C4-2B (cell line): ENCODE data around the gene MB.

ENCODE experiments used
- H3K27ac ChIP-seq: fragments of 450-650 bp; 2 replicates; pipeline ENCODE4 v1.5.1; 2017
- CTCF ChIP-seq: fragments of 450-650 bp; conservative IDR thresholded peaks from 2 replicates; pipeline ENCODE4 v1.5.1; 2017; ENCODE audit warnings: mild to moderate bottlenecking
- ZFX ChIP-seq: fragments of 450-650 bp; IDR thresholded peaks from 2 replicates; pipeline ENCODE4 v1.6.1; 2017

MB gene

DNA sequence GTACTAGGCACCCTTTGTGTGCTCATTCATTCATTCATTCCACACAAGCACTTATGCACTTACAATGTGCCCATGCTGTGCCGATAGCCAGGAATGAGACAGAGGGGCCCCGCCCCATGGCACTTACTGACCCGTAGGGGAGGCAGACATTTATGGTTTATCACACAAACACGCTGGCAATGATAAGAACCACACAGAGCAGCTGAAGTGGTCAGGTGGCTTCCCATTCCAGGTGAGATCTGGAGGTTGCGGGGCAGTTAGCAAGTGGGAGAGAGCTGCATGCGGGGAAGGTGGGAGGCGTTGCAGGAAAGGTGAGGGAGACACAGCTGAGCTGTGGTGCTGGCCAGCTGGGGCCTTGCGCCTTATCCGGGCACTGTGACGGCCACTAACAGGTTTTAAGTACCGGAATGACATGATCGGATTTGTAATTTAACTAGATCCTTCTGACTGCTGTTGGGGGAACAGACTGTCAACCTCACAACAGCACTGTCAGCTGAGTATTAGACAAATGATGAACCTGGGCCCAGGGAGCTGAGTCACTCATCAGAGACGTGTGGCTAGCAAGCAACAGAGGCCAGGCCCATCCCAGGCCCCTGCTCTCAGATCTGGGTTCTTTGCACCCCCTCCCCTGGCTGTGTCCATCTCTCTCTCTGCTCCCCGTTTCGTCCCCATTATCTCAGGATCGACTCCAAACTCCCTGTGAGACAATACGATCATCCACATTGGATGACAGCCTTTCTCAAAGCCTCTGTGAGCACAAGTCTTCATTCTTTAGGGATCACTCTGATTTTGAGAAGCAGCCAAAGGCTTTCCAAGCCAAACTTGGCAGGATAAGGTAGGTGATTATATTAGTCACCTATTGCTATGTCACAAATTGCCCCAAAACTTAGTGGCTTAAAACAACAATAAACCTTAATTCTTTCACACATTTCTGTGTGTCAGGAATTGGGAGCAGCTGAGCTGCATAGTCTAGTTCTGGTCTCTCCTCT is 48.1 kb downstream of the MB start:
- TF ChIP-seq CTCF = no peak
- no peak for TF ChIP-seq ZFX
- H3K27ac ChIP-seq = no peak overlapping the region

DNA sequence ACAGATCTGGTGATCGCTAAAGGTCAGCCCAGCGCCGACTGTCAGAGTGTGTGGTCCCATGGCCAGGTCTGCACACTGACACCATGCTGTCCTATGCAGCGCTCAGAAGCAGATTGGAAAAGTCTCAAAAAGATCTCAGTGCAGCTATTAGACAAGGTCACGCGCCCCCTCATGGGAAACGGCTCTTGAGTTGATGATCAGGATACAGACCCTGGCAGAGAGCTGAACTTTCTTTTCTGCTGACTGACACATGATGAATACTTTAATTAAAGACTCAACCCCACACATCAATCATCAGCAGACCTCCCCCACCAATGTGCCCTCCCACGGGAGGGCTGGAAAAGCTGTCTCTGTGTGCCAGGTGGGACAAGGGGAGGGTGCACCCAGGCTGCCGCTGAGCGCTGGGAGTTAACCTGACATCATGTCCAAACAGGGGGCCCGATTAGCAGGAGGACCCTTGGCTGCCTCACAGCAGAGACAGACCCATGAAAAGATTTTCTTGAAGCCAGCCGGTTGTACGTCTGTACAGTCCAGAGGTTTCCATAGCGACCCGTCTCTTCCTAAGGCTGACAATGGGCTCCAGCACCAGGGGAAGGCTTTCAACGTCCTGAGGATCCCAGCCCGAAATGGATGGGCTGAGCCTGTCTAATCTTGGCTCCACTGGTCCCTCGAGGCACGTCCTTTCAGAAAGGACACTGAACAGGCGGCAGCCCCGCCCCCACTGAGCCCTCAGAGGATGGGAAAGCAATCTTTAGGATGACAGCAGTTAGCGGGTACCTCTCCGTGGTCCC is 49.6 kb downstream of the MB start:
- H3K27ac ChIP-seq = no peak overlapping the region
- TF ChIP-seq CTCF = no peak
- no peak for TF ChIP-seq ZFX

- H3K27ac ChIP-seq = no peak overlapping the region
- no peak for TF ChIP-seq ZFX
- no peak for TF ChIP-seq CTCF
Measured at GRCh38 chr22:35564975-35565867, 51.9 kb downstream of the MB start.

- H3K27ac ChIP-seq = no peak overlapping the region
Measured at GRCh38 chr22:35563211-35563610, 53.9 kb downstream of the MB start.

GRCh38 chr22:35561796-35562526 is 55.2 kb downstream of the MB start:
- TF ChIP-seq ZFX (no peak), CTCF (no peak)
- no peak overlapping the region for H3K27ac ChIP-seq

More at GRCh38 chr22:35563211-35563610, 53.9 kb downstream of the MB start:
- no peak for TF ChIP-seq ZFX
- TF ChIP-seq CTCF = no peak

DNA sequence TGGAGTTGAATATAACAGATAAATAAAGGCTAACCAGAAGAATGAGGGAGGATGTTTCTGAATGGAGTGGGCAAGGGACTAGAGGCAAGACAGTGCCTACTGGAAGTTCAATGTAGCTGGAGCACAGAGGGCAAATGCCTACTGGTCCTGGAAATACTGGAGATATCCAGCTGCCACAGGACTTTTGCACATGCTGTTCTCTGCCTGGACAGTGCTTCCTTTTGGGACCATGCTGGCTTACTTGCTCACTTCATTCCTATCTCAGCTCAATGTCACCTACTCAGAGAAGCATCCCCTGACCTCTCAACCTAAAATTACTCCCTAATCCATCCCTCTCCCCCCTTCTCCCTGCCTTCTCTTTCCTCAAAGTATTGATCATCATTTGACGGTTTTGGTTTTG is 56.3 kb downstream of the MB start:
- H3K27ac ChIP-seq = no peak overlapping the region
- no peak for TF ChIP-seq CTCF
- TF ChIP-seq ZFX = no peak
